GM12872 (cell line): ENCODE data around the gene PAXIP1.

Experiments
- TF ChIP-seq, protein P1 (sequence below): IDR thresholded peaks from 3 replicates; pipeline ENCODE4 v1.5.1; 2011; ENCODE audit warnings: low read depth, mild to moderate bottlenecking, low read length, moderate library complexity; ENCODE audit not compliant: insufficient read depth

Gene PAXIP1

DNA sequence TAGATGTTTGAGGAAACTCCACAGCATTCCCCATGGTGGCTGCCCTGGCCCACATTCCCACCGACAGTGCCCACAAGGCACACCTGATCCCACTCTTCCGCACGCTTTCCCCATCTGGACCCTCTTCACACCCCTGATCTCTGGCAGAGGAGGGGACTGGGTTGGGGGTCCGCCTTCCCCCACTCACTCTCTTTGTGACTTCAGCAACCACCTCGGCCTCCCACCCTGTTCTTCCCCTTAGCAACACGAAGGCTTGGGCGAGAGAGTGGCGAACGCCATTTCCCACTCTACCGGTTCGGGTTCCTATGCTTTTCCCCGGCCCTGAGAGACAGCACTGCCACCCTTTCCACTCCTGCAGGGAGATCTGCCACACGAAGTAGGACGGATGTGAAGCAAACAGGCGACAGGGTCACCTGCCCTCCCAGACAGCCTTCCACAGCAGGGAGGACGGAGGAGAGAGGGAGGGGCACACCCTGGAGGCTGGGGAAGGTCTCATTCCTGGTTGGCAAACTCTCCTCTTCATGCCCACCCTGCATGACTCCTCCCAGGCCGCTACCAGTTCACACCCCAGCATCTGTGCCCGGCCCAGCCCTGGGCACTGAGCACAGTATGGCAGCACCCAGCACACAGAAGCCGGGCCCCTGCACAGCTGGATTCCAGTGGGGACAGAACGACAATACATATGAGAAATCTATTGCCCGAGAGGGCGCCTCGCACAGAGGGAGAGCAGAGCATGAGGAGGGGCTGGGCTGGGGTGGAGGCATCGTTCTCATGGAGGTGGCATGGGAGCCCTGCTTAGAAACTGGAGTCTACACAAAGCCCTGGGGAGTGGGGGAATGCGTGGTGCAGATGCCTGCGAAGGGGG, 93.5 kb downstream of the PAXIP1 start:
- TF ChIP-seq, protein P1, sequence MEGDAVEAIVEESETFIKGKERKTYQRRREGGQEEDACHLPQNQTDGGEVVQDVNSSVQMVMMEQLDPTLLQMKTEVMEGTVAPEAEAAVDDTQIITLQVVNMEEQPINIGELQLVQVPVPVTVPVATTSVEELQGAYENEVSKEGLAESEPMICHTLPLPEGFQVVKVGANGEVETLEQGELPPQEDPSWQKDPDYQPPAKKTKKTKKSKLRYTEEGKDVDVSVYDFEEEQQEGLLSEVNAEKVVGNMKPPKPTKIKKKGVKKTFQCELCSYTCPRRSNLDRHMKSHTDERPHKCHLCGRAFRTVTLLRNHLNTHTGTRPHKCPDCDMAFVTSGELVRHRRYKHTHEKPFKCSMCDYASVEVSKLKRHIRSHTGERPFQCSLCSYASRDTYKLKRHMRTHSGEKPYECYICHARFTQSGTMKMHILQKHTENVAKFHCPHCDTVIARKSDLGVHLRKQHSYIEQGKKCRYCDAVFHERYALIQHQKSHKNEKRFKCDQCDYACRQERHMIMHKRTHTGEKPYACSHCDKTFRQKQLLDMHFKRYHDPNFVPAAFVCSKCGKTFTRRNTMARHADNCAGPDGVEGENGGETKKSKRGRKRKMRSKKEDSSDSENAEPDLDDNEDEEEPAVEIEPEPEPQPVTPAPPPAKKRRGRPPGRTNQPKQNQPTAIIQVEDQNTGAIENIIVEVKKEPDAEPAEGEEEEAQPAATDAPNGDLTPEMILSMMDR = no peak

DNA sequence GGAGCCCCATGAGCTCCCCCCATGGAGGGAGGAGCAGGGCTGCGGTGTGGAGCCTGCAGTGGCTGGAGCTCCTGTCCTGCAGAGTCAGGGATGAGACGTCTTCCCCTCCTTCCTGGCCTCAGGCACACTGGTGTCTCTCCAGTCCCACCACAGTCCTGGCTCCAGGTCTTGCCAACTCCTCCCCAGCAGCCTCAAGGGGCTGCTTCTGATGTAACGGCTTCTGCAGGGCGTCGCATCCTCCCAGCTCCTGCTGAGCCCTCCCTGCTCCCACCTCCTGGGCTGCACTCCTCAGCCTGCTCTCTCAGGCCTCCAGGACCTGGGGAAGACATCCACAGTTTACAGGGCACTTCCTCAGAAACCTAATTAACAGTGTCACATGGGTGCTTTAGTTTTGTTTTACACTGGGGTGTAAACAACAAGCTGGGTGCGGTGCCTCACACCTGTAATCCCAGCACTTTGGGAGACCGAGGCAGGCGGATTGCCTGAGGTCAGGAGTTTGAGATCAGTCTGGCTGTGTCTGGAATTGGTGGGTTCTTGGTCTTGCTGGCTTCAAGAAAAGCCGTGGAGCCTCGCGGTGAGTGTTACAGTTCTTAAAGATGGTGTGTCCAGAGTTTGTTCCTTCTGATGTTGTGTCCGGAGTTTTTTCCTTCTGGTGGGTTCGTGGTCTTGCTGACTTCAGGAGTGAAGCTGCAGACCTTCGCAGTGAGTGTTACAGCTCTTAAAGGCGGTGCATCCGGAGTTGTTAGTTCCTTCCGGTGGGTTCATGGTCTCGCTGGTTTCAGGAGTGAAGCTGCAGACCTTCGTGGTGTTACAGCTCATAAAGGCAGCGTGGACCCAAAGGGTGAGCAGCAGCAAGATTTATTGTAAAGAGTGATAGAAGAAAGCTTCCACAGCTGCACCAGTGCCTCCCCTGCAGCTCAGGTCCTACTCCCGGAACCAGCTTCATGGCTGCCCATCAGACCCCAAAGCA, 95.0 kb downstream of the PAXIP1 start:
- TF ChIP-seq, protein P1 = no peak

DNA sequence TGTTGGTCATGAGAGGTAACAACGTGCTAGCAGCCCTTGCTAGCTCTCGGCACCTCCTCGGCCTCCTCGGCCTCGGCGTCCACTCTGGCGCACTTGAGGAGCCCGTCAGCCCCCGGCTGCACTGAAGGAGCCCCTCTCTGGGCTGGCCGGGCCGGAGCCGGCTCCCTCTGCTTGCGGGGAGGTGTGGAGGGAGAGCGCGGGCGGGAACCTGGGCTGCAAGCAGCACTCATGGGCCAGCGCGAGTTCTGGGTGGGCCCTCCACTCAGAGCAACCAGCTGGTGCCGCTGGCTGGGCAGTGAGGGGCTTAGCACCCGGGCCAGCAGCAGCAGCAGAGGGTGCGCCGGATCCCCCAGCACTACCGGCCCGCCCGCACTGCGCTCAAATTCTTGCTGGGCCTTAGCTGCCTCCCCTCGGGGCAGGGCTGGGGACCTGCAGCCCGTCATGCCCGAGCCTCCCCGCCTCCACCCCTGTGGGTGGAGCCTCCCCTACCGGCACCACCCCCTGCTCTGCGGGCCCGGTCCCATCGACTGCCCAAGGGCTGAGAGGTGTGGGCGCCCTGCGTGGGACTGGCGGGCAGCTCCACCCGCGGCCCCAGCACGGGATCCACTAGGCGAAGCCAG, 96.1 kb downstream of the PAXIP1 start:
- TF ChIP-seq, protein P1 = no peak

DNA sequence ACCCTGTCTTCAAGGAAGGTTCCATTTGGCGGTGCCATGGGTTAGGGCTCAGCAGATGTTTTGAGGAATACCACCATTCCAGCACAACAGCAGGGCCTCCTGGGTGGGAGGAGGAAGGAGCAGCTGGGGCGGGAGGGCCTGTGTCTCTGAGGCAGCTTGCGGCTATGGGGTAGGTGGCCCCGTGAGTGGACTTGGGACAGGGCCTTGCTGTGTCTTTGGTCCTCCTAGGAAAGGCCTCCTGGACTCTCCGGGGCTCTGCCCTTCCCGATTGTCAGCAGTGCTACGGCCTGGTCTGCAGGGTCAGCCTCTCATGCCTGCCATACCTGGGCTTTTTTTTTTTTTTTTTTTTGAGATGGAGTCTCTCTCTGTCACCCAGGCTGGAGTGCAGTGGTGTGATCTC, 96.7 kb downstream of the PAXIP1 start:
- TF ChIP-seq, protein P1 = no peak

DNA sequence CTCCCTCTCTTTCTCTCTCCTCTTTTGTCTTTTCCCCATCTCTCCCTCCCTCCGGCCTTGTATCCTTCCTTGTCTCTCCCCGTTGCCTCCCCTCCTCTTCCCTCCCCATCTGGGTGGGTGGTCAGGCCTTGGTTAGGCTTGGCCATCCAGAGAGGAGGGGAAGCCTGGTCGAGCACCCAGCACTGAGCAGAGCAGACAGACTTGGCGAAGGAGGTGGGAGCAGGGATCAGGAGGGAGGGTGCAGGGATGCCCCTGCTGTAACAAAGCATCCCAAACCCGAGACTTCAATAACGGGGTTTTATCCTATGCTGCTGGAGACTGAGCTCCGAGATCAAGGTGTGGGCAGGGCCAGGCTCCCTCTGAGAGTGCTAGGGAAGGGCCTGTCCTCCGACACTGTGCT, 97.3 kb downstream of the PAXIP1 start:
- TF ChIP-seq, protein P1 = no peak

DNA sequence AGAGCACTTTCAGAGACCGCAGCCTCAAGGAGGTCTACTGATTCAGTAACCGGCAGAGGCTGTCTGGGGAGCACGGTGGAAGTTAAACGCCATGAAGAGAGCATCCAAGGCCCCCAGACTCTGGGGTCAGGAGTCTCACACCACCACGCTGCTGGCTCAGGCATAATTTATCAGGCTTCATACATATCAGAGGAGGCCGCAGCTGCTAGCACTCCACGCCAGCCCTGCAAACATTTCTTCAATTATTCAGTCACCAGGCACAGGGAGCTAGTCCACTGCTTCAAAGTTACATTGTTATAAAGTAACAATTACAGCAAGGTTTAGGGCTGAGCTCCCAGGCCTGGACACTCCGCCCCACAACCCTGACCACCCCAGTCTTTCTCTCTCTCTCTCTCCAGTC, 97.8 kb downstream of the PAXIP1 start:
- TF ChIP-seq, protein P1 = no peak
